Right forelimb (tissue), 1 donor: ENCODE results near the gene ANKLE2.
A peak's percentile ranks its signal among the peaks of the same experiment; 100 is the strongest.
"Not testable (repeated sequence)": the region's sequence is repeated elsewhere in the genome, so short reads cannot be mapped to it uniquely, and the experiment has no call there.

Experiments
- DNase-seq: peaks from one replicate; pipeline ENCODE4 v3.0.0-alpha.2; 2018

Gene ANKLE2

DNA sequence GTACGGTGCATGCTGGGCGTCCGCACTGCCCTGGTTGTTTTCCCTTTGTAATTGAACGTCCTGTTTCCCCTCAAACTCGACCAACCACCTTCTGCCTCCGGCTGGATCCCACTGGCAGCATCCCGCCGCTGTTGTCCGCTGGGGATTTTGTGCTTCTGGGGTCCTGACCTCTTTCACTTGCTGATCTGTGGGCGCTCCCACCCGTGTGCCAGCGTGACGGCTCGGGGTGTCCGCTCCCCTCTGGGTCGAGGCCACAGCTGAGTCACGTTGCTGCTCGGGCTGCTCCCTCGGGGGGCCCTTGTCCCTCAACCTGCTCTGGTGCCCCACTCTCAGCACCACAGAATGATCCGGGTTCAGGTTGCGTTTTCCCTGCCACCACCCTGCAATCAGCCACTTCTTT lies 43.0 kb downstream of the ANKLE2 start:
- no peak for DNase-seq

DNA sequence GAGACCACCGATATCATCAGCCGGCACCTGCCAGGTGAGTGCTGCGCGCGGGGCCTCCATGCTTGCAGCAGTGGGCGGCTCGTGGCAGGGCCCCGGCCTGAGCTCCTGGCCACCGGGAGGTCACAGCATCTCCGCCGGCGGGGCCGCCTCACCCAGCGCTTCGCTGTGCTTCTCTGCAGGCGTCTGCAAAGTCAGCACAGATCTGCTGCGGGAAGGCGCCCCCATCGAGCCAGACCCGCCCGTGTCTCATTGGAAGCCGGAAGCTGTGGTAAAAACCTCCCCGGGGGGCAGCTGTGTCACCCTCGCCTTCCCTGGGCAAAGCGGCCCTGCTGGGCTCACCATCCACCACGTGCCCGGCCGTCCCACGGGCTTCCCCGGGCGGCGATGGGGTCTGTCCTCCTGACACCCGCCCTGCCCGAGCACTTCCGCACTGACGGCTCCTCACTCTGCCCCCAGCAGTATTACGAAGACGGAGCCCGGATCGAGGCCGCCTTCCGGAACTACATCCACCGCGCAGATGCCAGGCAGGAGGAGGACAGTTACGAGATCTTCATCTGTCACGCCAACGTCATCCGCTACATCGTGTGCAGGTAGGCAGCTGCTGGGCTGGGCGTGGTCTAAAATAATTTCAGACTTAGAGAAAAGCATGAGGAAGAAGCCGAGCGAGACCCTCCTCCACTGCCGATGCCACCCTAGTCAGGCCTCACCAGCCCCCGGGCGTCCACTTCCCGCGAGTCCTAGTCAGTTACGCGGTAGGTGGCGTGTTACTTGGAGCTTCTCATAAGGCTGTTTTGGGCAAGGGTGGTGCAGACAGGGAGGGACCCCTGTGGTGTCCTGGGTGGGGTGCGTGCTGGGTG lies 43.9 kb downstream of the ANKLE2 start:
- DNase-seq, result no peak

- DNase-seq, result no peak
Observed at GRCh38 chr12:132717011-132717410, 44.6 kb downstream of the ANKLE2 start.

GRCh38 chr12:132716356-132716755 lies 45.3 kb downstream of the ANKLE2 start:
- no peak for DNase-seq

- no peak for DNase-seq
Observed at GRCh38 chr12:132715874-132716273, 45.8 kb downstream of the ANKLE2 start.

- DNase-seq, result no peak
Observed at GRCh38 chr12:132713123-132713522, 48.5 kb downstream of the ANKLE2 start.

- DNase-seq, result no peak
Observed at GRCh38 chr12:132711080-132711843, 50.4 kb downstream of the ANKLE2 start.

DNA sequence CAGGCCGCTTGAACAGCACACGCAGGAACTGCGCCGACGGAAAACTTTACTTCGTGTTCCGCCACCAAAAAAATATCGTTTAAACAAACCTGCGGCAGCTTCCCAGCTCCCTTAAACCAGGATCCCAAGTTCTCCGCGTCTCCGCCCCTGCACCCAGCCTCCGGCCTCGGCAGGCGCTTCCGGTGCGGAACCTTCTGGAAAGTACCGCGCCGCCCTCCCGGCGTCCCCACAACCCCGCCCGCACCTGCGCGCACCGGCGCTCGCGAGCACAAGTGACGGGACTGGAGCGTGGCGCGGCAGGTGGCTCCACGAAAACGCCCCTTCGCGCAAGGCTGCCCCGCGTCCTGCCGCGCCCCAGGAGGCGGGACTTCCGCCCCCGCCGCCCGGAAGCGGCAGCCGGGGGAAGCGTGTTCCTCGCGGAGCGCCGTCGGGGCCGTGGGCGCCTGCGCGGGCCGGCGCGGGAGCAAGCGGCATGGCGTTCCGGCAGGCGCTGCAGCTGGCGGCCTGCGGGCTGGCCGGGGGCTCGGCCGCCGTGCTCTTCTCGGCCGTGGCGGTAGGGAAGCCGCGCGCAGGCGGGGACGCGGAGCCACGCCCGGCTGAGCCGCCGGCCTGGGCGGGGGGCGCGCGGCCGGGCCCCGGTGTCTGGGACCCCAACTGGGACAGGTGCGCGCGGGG lies 51.1 kb downstream of the ANKLE2 start, which contains the start of gene PGAM5:
TSS of gene PGAM5 (plus strand) at position 438 of the 675 bp plus-strand sequence. CDS start at position 473, 35 bp downstream.
- DNase-seq, result peak; percentile 88

DNA sequence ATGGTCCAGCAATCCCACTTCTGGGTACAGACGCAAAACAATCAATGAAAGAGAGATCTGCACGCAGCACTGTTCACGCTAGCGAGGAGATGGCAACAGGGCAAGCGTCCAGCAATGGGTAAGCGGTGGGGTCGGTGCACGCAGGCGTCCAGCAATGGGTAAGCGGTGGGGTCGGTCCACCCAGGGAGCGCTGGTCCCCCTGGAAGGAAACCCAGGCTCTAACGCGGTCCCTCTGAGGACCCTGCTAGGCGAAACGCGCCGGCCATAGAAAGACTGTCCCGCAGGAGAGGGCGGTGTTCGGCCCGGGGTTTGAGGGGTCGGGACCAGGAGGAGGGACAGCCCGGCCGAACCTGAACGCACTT lies 51.6 kb downstream of the ANKLE2 start:
- DNase-seq, result peak; percentile 52

DNA sequence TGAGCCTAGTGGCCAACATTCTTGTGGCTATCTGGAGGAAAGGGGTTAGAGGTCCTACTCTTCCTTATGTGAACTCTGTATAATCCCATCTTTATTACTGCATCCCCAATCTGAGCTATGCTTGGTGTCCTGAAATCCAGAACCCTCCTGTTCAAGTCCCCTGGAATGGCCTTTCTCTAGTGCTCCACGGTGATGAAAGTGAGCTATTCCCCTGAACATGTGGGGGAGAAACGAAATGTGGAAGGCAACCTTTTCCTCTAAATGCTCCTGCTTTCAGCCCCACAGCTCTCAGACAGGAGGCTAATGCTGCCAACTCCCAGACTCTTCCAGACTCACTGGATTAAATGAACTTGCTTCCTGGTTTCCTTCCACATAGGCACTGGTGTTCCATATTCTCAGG lies 53.5 kb downstream of the ANKLE2 start:
- no peak for DNase-seq

- no peak for DNase-seq
Observed at GRCh38 chr12:132707241-132707640, 54.4 kb downstream of the ANKLE2 start.

DNA sequence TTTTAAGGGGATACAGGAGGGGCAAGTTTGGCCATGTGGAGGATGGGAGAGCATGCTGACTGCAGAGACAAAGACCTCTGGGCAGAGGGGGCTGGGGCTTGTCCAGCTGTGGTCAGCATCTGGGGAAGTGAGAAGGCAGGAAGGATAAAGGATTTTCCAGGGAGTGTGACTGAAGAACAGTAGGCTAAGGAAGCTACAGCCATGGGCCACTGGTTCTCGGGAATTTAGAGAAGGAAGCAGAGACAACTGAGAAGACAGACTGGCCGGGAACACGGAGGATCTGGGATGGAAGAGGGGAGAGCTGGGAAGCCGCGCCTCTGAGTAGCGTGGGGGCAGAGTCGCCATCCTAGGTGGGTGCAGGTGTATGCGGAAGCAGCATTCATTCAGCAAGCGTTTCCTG lies 58.0 kb downstream of the ANKLE2 start:
- no peak for DNase-seq

DNA sequence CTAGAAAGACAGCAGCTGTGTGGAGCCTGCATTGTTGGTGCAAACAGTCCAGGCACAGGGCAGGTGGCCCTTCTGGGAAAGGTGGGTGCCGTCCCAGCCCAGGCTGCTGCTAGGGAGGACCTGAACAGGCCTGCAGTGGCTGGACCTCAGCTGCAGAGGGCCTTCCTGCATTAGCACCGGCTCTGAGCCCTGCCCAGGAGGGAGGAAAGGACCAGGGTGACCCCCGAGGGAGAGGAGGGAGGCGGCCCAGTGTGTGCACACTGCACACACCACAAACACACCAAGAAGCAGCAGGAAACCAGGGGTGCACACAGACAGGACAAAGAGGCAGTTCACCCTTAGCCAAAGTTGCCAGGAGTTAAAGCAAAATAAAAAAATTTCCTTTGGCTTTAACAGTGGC lies 59.0 kb downstream of the ANKLE2 start:
- no peak for DNase-seq

GRCh38 chr12:132700212-132700822 lies 61.3 kb downstream of the ANKLE2 start:
- DNase-seq, result no peak

GRCh38 chr12:132698341-132698740 lies 63.3 kb downstream of the ANKLE2 start:
- DNase-seq, result no peak

DNA sequence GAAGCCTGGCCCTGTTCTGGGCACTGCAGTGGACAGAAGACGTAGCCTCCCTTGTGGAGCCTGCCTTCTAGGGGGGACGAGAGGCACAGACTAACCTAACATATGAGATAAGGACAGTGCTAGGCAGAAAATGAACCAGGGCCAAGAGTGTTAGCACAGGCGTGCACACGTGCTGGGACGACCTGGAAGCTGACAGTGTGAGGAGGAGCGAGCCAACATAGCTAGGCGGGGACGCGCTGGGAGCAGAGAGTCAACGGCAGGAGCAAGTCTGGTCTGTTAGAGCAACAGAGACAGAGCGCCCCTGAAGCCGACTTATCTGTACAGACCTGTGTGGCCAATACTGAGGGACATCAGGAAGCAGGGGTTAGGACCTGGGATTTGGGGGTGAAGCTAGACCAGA lies 66.2 kb downstream of the ANKLE2 start:
- no peak for DNase-seq

DNA sequence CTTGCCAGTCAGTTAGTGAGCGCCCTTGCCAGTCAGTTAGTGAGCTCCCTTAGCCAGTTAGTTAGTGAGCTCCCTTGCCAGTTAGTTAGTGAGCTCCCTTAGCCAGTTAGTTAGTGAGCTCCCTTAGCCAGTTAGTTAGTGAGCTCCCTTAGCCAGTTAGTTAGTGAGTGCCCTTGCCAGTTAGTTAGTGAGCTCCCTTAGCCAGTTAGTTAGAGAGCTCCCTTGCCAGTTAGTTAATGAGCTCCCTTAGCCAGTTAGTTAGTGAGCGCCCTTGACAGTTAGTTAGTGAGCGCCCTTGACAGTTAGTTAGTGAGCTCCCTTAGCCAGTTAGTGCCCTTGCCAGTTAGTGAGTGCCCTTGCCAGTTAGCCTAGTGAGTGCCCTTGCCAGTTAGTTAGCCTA lies 66.7 kb downstream of the ANKLE2 start:
- not testable (repeated sequence) for DNase-seq

DNA sequence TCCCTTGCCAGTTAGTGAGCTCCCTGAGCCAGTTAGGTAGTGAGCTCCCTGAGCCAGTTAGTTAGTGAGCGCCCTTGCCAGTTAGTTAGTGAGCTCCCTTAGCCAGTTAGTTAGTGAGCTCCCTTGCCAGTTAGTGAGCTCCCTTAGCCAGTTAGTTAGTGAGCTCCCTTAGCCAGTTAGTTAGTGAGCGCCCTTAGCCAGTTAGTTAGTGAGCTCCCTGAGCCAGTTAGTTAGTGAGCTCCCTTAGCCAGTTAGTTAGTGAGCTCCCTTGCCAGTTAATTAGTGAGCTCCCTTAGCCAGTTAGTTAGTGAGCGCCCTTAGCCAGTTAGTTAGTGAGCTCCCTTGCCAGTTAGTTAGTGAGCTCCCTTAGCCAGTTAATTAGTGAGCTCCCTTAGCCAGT lies 69.6 kb downstream of the ANKLE2 start:
- not testable (repeated sequence) for DNase-seq

GRCh38 chr12:132690112-132690511 lies 71.5 kb downstream of the ANKLE2 start:
- no peak for DNase-seq

DNA sequence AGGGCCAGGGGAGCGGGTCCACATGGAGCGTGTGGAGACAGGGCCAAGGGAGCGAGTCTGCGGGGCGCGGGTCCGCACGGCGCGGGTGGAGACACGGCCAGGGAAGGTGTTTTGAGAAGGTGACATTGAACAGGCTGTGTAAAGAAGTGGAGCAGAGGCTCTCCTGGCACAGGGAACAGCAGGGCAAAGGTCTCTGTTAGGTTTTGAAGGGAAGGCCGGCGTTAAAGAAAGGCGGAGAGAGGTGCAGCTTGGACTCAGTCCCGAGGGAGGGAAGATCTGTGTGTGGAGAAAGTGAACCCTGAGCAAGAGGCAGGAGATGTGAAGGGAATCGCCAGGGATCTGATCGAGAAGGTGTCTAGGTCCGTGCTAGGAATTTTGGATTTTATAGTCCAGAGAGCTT lies 72.4 kb downstream of the ANKLE2 start:
- no peak for DNase-seq

DNA sequence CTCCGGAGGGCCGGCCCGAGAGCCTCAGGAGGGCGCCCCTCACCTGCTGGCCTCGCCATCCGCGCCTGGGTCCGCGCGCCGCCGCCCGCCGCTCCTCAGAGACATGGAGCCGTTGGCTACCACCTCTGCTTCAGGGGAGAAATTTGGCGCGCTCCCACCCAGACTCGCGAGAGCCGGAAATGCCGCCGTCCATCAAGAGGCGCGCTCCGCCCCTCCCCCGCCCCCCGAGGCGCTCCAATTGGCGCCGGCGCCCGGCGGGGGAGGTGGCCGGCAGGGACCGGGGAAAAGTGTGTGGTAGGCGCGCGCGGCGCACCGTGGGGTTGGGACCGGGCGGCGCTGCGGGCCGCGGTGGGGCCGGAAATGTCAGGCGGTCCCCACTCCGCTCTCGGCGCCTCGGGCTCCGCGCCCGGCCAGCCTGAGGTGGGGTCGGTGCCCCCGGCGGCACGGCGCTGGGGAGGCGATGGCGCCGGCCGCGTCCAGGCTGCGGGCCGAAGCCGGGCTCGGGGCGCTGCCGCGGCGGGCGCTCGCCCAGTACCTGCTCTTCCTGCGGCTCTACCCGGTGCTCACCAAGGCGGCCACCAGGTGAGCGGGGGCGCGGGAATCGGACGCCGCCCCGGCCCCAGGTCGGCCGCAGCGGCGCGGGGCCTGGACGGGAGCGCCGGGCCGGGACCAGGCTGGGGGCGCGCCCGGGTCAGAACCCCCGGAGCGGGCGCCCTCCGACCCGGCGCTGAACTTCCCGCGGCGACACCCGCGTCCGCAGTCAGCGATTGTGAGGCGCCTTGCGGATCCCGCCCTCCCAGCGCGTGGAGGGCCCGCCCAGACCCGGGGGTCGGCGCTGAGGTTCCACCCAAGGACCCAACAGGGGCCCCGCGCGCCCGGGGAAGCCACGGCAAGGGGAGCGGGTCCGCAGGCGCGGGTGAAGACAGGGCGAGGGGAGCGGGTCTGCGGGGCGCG lies 74.1 kb downstream of the ANKLE2 start, which contains the start of the genes POLE and PXMP2:
TSS of gene POLE (minus strand) at position 132 of the 954 bp plus-strand sequence. CDS start at position 105, 27 bp downstream.
TSS of gene PXMP2 (plus strand) at position 377 of the 954 bp plus-strand sequence. CDS start at position 461, 84 bp downstream.
- DNase-seq, result peak; percentile 98

DNA sequence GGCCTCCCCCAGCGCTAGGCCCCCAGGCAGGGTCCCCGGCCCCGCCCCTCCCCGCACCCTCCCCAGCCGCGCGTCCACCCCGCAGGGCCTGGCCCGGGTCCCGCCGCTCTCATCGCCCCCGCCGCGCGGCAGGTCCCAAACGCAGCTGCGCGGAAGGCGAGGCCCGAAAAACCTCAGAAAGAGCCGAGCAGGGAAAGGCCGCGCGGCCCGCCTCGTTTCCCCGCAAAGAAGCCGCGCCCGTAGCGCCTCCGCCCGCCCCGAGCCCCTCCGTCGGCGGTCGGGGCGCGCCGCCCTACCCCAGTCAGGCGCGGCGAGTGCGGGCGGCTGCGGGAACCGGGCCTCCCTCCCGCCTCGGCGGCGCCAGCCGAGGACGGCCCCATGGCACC lies 74.8 kb downstream of the ANKLE2 start:
- DNase-seq, result peak; percentile 71
